ENCODE results near the gene UNC5C.

Gene UNC5C

GRCh38 chr4:95256108-95256835 is 292.5 kb downstream of the UNC5C start:
- no peak for DNase-seq

- no peak for DNase-seq
These were observed 293.2 kb downstream of the UNC5C start for GRCh38 chr4:95255396-95256107.

GRCh38 chr4:95251568-95251967 is 297.2 kb downstream of the UNC5C start:
- no peak for DNase-seq

GRCh38 chr4:95250544-95251137 is 298.1 kb downstream of the UNC5C start:
- no peak for DNase-seq

GRCh38 chr4:95249426-95250021 is 299.2 kb downstream of the UNC5C start:
- no peak for DNase-seq

GRCh38 chr4:95248720-95249425 is 299.9 kb downstream of the UNC5C start:
- DNase-seq = no peak

GRCh38 chr4:95243892-95244291 is 304.9 kb downstream of the UNC5C start:
- DNase-seq = no peak

- no peak for DNase-seq
These were observed 310.2 kb downstream of the UNC5C start for GRCh38 chr4:95238554-95238953.

GRCh38 chr4:95232358-95233156 is 316.2 kb downstream of the UNC5C start:
- DNase-seq = no peak

- DNase-seq = no peak
These were observed 317.1 kb downstream of the UNC5C start for GRCh38 chr4:95231681-95232080.

- DNase-seq = no peak
These were observed 322.9 kb downstream of the UNC5C start for GRCh38 chr4:95225849-95226248.

- DNase-seq = no peak
These were observed 324.4 kb downstream of the UNC5C start for GRCh38 chr4:95224402-95224801.

- no peak for DNase-seq
These were observed 328.3 kb downstream of the UNC5C start for GRCh38 chr4:95220205-95221175.

GRCh38 chr4:95219109-95219508 is 329.7 kb downstream of the UNC5C start:
- DNase-seq = no peak

GRCh38 chr4:95217197-95217596 is 331.6 kb downstream of the UNC5C start:
- DNase-seq = no peak

GRCh38 chr4:95216636-95217035 is 332.1 kb downstream of the UNC5C start:
- no peak for DNase-seq

- DNase-seq = no peak
These were observed 332.7 kb downstream of the UNC5C start for GRCh38 chr4:95215991-95216605.

GRCh38 chr4:95215043-95215442 is 333.7 kb downstream of the UNC5C start:
- no peak for DNase-seq

GRCh38 chr4:95214408-95214807 is 334.4 kb downstream of the UNC5C start:
- DNase-seq = no peak

GRCh38 chr4:95213366-95213765 is 335.4 kb downstream of the UNC5C start:
- DNase-seq = no peak

Data from femur (tissue), 1 donor.